Measurements from ENCODE around the gene ZNF175.

The ZNF175 gene

GRCh38 chr19:51560339-51560738 is 10.7 kb upstream of the ZNF175 start:
- H3K27me3 ChIP-seq (ENCODE audit: insufficient read depth, poor library complexity, severe bottlenecking), result no peaks in the 10 kb centered on the region
- H3K4me3 ChIP-seq (replicated peaks; ENCODE audit: insufficient read depth, low read length), result no peak overlapping the region
- no peak overlapping the region for H3K27ac ChIP-seq (replicated peaks)
- TF ChIP-seq SPI1 (IDR thresholded peaks at IDR 0.05; ENCODE audit: borderline replicate concordance, low read depth) (no peak), POLR2AphosphoS5 (IDR thresholded peaks at IDR 0.05; ENCODE audit: low read depth) (no peak)
- TF ChIP-seq, protein P1, sequence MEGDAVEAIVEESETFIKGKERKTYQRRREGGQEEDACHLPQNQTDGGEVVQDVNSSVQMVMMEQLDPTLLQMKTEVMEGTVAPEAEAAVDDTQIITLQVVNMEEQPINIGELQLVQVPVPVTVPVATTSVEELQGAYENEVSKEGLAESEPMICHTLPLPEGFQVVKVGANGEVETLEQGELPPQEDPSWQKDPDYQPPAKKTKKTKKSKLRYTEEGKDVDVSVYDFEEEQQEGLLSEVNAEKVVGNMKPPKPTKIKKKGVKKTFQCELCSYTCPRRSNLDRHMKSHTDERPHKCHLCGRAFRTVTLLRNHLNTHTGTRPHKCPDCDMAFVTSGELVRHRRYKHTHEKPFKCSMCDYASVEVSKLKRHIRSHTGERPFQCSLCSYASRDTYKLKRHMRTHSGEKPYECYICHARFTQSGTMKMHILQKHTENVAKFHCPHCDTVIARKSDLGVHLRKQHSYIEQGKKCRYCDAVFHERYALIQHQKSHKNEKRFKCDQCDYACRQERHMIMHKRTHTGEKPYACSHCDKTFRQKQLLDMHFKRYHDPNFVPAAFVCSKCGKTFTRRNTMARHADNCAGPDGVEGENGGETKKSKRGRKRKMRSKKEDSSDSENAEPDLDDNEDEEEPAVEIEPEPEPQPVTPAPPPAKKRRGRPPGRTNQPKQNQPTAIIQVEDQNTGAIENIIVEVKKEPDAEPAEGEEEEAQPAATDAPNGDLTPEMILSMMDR (IDR thresholded peaks at IDR 0.05; ENCODE audit: insufficient read depth, low read length), result no peak
- no peak for DNase-seq (ENCODE audit: low read depth in 1 of 2, low spot score in 1 of 2)

- DNase-seq (ENCODE audit: low read depth in 1 of 2, low spot score in 1 of 2), result peak; percentile 58 to 85
- H3K27me3 ChIP-seq (ENCODE audit: insufficient read depth, poor library complexity, severe bottlenecking), result no peaks in the 10 kb centered on the region
- TF ChIP-seq, protein P1 (IDR thresholded peaks at IDR 0.05; ENCODE audit: insufficient read depth, low read length), result peak; percentile 46
- TF ChIP-seq POLR2AphosphoS5 (IDR thresholded peaks at IDR 0.05; ENCODE audit: low read depth), result peak; percentile 32; the same call in 1 of the 2 replicates
- TF ChIP-seq, protein P2, sequence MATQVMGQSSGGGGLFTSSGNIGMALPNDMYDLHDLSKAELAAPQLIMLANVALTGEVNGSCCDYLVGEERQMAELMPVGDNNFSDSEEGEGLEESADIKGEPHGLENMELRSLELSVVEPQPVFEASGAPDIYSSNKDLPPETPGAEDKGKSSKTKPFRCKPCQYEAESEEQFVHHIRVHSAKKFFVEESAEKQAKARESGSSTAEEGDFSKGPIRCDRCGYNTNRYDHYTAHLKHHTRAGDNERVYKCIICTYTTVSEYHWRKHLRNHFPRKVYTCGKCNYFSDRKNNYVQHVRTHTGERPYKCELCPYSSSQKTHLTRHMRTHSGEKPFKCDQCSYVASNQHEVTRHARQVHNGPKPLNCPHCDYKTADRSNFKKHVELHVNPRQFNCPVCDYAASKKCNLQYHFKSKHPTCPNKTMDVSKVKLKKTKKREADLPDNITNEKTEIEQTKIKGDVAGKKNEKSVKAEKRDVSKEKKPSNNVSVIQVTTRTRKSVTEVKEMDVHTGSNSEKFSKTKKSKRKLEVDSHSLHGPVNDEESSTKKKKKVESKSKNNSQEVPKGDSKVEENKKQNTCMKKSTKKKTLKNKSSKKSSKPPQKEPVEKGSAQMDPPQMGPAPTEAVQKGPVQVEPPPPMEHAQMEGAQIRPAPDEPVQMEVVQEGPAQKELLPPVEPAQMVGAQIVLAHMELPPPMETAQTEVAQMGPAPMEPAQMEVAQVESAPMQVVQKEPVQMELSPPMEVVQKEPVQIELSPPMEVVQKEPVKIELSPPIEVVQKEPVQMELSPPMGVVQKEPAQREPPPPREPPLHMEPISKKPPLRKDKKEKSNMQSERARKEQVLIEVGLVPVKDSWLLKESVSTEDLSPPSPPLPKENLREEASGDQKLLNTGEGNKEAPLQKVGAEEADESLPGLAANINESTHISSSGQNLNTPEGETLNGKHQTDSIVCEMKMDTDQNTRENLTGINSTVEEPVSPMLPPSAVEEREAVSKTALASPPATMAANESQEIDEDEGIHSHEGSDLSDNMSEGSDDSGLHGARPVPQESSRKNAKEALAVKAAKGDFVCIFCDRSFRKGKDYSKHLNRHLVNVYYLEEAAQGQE (IDR thresholded peaks at IDR 0.05; ENCODE audit: insufficient replicate concordance, low read depth), result no peak
- TF ChIP-seq GABPA (IDR thresholded peaks at IDR 0.05; ENCODE audit: low read depth), result no peak
- TF ChIP-seq SPI1 (IDR thresholded peaks at IDR 0.05; ENCODE audit: borderline replicate concordance, low read depth), result peak; percentile 98
- peak overlapping the region; percentile 27 for H3K27ac ChIP-seq (replicated peaks)
- H3K4me3 ChIP-seq (replicated peaks; ENCODE audit: insufficient read depth, low read length), result no peak overlapping the region
These were observed 6.3 kb upstream of the ZNF175 start for GRCh38 chr19:51564791-51565190.

- peak; percentile 83 to 88 for DNase-seq (ENCODE audit: low read depth in 1 of 2, low spot score in 1 of 2)
- TF ChIP-seq, protein P1 (IDR thresholded peaks at IDR 0.05; ENCODE audit: insufficient read depth, low read length), result no peak
- TF ChIP-seq GABPA (IDR thresholded peaks at IDR 0.05; ENCODE audit: low read depth) (no peak), POLR2AphosphoS5 (IDR thresholded peaks at IDR 0.05; ENCODE audit: low read depth) (peak; percentile 86), SPI1 (IDR thresholded peaks at IDR 0.05; ENCODE audit: borderline replicate concordance, low read depth) (peak; percentile 61; the same call in 1 of the 2 replicates)
- TF ChIP-seq, protein P2 (IDR thresholded peaks at IDR 0.05; ENCODE audit: insufficient replicate concordance, low read depth), result no peak
- Histone ChIP-seq H3K27ac (replicated peaks) (no peak overlapping the region), H3K27me3 (ENCODE audit: insufficient read depth, poor library complexity, severe bottlenecking) (no peaks in the 10 kb centered on the region), H3K4me3 (replicated peaks; ENCODE audit: insufficient read depth, low read length) (no peak overlapping the region)
These were observed 5.5 kb upstream of the ZNF175 start for GRCh38 chr19:51565583-51565982.

- Histone ChIP-seq H3K27me3 (ENCODE audit: insufficient read depth, poor library complexity, severe bottlenecking) (no peaks in the 10 kb centered on the region), H3K27ac (replicated peaks) (no peak overlapping the region), H3K4me3 (replicated peaks; ENCODE audit: insufficient read depth, low read length) (no peak overlapping the region)
- TF ChIP-seq SPI1 (IDR thresholded peaks at IDR 0.05; ENCODE audit: borderline replicate concordance, low read depth) (no peak), GABPA (IDR thresholded peaks at IDR 0.05; ENCODE audit: low read depth) (no peak), POLR2AphosphoS5 (IDR thresholded peaks at IDR 0.05; ENCODE audit: low read depth) (no peak)
- TF ChIP-seq, protein P1 (IDR thresholded peaks at IDR 0.05; ENCODE audit: insufficient read depth, low read length), result no peak
- TF ChIP-seq, protein P2 (IDR thresholded peaks at IDR 0.05; ENCODE audit: insufficient replicate concordance, low read depth), result no peak
- DNase-seq (ENCODE audit: low read depth in 1 of 2, low spot score in 1 of 2), result no peak
These were observed 4.5 kb upstream of the ZNF175 start for GRCh38 chr19:51566489-51567100.
